ENCODE data around the gene NRG3.

NRG3 gene

GRCh38 chr10:82068501-82068900 is 193.5 kb downstream of the NRG3 start:
- TF ChIP-seq CTCF (IDR thresholded peaks at IDR 0.05): no peak

- no peak for TF ChIP-seq CTCF (IDR thresholded peaks at IDR 0.05)
Measured at GRCh38 chr10:82071231-82071630, 196.2 kb downstream of the NRG3 start.

- TF ChIP-seq CTCF (IDR thresholded peaks at IDR 0.05): no peak
Measured at GRCh38 chr10:82072124-82072523, 197.1 kb downstream of the NRG3 start.

GRCh38 chr10:82075605-82076004 is 200.6 kb downstream of the NRG3 start:
- TF ChIP-seq CTCF (IDR thresholded peaks at IDR 0.05): no peak

GRCh38 chr10:82084496-82084895 is 209.5 kb downstream of the NRG3 start:
- no peak for TF ChIP-seq CTCF (IDR thresholded peaks at IDR 0.05)

- peak; percentile 9; the same call in 1 of the 2 replicates for TF ChIP-seq CTCF (IDR thresholded peaks at IDR 0.05)
Measured at GRCh38 chr10:82084904-82085303, 209.9 kb downstream of the NRG3 start.

- no peak for TF ChIP-seq CTCF (IDR thresholded peaks at IDR 0.05)
Measured at GRCh38 chr10:82089327-82089726, 214.3 kb downstream of the NRG3 start.

- no peak for TF ChIP-seq CTCF (IDR thresholded peaks at IDR 0.05)
Measured at GRCh38 chr10:82091413-82091812, 216.4 kb downstream of the NRG3 start.

All from LNCAP (cell line).